Measurements from ENCODE around the gene C10orf71.

The C10orf71 gene

DNA sequence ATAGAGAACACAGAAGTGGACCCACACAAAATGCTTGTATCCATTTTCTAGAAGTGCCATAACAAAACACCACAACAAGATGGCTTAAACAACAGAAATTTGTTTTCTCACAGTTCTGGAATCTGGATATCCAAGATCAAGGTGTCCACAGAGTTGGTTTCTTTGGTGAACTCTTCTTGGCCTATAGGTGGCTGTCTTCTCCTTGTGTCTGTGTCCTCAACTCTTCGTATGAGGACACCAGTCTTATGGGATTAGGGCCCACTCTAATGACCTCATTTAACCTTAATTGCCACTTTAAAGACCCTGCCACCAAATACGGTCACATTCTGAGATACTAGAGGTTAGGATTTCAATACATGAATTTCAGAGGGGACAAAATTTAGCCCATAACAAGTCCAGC lies 30.8 kb upstream of the C10orf71 start:
- TF ChIP-seq ZNF8 (CRISPR knock-in tag; IDR thresholded peaks at IDR 0.05) (no peak), PPARA (CRISPR knock-in tag; IDR thresholded peaks at IDR 0.05; ENCODE audit: borderline replicate concordance) (no peak)
- TF ChIP-seq, protein P1, sequence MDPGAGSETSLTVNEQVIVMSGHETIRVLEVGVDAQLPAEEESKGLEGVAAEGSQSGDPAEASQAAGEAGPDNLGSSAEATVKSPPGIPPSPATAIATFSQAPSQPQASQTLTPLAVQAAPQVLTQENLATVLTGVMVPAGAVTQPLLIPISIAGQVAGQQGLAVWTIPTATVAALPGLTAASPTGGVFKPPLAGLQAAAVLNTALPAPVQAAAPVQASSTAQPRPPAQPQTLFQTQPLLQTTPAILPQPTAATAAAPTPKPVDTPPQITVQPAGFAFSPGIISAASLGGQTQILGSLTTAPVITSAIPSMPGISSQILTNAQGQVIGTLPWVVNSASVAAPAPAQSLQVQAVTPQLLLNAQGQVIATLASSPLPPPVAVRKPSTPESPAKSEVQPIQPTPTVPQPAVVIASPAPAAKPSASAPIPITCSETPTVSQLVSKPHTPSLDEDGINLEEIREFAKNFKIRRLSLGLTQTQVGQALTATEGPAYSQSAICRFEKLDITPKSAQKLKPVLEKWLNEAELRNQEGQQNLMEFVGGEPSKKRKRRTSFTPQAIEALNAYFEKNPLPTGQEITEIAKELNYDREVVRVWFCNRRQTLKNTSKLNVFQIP (CRISPR knock-in tag; IDR thresholded peaks at IDR 0.05; ENCODE audit: borderline replicate concordance, low read depth): no peak
- TF ChIP-seq, protein P2, sequence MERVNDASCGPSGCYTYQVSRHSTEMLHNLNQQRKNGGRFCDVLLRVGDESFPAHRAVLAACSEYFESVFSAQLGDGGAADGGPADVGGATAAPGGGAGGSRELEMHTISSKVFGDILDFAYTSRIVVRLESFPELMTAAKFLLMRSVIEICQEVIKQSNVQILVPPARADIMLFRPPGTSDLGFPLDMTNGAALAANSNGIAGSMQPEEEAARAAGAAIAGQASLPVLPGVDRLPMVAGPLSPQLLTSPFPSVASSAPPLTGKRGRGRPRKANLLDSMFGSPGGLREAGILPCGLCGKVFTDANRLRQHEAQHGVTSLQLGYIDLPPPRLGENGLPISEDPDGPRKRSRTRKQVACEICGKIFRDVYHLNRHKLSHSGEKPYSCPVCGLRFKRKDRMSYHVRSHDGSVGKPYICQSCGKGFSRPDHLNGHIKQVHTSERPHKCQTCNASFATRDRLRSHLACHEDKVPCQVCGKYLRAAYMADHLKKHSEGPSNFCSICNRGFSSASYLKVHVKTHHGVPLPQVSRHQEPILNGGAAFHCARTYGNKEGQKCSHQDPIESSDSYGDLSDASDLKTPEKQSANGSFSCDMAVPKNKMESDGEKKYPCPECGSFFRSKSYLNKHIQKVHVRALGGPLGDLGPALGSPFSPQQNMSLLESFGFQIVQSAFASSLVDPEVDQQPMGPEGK (CRISPR knock-in tag; IDR thresholded peaks at IDR 0.05; ENCODE audit: borderline replicate concordance): no peak
- no peak for ATAC-seq

DNA sequence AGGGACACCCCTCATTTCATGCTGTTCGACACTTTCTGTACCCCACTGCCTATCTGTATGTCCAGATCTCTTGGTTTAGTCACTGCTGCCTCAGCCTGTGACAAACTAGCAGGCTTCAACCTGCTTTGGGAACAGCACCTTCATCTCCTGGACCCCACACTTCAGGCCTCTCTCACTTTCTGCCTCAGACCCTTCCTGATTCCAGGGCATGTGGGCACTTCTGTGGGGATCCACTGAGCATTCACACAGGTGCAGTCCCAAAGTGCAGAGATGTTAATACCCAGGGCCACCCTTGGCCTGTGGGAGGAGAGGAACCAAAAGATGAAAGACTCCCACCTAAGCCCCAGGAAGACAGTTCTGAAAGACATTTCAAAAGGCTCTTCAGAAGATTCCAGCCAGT lies 29.4 kb upstream of the C10orf71 start:
- ATAC-seq: no peak
- TF ChIP-seq GLIS3 (CRISPR knock-in tag; IDR thresholded peaks at IDR 0.05) (no peak), ARNTL (CRISPR knock-in tag; IDR thresholded peaks at IDR 0.05; ENCODE audit: borderline replicate concordance, low read depth) (no peak), TCF4 (CRISPR knock-in tag; IDR thresholded peaks at IDR 0.05; ENCODE audit: borderline replicate concordance) (no peak), PPARA (CRISPR knock-in tag; IDR thresholded peaks at IDR 0.05; ENCODE audit: borderline replicate concordance) (no peak), OSR1 (CRISPR knock-in tag; IDR thresholded peaks at IDR 0.05) (no peak), SNAI2 (CRISPR knock-in tag; IDR thresholded peaks at IDR 0.05) (no peak), TOX (CRISPR knock-in tag; IDR thresholded peaks at IDR 0.05; ENCODE audit: borderline replicate concordance) (no peak), CSDC2 (CRISPR knock-in tag; IDR thresholded peaks at IDR 0.05) (no peak)
- TF ChIP-seq, protein P3, sequence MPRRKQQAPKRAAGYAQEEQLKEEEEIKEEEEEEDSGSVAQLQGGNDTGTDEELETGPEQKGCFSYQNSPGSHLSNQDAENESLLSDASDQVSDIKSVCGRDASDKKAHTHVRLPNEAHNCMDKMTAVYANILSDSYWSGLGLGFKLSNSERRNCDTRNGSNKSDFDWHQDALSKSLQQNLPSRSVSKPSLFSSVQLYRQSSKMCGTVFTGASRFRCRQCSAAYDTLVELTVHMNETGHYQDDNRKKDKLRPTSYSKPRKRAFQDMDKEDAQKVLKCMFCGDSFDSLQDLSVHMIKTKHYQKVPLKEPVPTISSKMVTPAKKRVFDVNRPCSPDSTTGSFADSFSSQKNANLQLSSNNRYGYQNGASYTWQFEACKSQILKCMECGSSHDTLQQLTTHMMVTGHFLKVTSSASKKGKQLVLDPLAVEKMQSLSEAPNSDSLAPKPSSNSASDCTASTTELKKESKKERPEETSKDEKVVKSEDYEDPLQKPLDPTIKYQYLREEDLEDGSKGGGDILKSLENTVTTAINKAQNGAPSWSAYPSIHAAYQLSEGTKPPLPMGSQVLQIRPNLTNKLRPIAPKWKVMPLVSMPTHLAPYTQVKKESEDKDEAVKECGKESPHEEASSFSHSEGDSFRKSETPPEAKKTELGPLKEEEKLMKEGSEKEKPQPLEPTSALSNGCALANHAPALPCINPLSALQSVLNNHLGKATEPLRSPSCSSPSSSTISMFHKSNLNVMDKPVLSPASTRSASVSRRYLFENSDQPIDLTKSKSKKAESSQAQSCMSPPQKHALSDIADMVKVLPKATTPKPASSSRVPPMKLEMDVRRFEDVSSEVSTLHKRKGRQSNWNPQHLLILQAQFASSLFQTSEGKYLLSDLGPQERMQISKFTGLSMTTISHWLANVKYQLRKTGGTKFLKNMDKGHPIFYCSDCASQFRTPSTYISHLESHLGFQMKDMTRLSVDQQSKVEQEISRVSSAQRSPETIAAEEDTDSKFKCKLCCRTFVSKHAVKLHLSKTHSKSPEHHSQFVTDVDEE (CRISPR knock-in tag; IDR thresholded peaks at IDR 0.05): no peak
- TF ChIP-seq, protein P4, sequence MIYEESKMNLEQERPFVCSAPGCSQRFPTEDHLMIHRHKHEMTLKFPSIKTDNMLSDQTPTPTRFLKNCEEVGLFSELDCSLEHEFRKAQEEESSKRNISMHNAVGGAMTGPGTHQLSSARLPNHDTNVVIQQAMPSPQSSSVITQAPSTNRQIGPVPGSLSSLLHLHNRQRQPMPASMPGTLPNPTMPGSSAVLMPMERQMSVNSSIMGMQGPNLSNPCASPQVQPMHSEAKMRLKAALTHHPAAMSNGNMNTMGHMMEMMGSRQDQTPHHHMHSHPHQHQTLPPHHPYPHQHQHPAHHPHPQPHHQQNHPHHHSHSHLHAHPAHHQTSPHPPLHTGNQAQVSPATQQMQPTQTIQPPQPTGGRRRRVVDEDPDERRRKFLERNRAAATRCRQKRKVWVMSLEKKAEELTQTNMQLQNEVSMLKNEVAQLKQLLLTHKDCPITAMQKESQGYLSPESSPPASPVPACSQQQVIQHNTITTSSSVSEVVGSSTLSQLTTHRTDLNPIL (CRISPR knock-in tag; IDR thresholded peaks at IDR 0.05; ENCODE audit: low read depth): no peak
- TF ChIP-seq, protein P5, sequence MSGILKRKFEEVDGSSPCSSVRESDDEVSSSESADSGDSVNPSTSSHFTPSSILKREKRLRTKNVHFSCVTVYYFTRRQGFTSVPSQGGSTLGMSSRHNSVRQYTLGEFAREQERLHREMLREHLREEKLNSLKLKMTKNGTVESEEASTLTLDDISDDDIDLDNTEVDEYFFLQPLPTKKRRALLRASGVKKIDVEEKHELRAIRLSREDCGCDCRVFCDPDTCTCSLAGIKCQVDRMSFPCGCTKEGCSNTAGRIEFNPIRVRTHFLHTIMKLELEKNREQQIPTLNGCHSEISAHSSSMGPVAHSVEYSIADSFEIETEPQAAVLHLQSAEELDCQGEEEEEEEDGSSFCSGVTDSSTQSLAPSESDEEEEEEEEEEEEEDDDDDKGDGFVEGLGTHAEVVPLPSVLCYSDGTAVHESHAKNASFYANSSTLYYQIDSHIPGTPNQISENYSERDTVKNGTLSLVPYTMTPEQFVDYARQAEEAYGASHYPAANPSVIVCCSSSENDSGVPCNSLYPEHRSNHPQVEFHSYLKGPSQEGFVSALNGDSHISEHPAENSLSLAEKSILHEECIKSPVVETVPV (CRISPR knock-in tag; IDR thresholded peaks at IDR 0.05): no peak

DNA sequence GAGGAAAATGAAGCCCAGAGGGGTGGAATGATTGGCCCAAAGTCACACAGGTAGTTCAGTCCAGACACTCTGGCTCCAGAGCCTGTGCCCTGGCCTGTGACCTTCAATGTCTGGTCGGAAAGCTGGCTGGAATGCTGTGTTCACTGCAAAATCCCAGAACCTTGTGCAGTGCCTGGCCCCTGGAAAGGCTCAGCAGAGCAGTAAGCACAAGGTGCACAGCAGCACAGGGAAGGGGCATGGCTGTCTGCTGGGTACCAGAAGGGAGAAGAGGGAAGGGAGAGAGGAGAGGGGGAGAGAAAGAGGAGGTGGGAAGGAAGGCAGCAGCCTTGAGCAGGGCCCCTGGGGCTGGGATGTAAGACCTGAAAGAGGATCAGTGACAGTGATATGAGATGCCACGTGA lies 28.4 kb upstream of the C10orf71 start:
- no peak for ATAC-seq
- no peak for TF ChIP-seq ESRRG (CRISPR knock-in tag; IDR thresholded peaks at IDR 0.05)
- no peak for TF ChIP-seq ZNF8 (CRISPR knock-in tag; IDR thresholded peaks at IDR 0.05)

DNA sequence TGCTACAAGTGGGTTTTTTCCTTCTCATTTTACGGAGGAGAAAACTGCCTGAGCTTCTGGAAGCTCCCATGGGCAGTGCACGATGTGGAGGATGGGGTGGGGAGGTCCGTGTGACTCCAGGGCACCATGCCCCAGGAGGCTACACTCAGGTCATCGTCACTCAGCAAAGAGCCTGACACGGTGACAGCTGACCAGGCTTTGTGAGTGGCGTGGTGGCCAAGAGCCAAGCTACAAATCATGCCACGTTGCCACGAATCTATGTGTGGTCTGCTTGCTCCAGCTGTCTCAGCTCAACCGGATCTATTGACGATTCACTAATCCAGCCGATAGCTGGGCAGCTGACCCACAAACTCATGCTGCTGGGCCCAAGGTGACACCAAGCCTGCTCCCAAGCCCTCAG lies 27.6 kb upstream of the C10orf71 start:
- ATAC-seq: no peak
- TF ChIP-seq, protein P1 (CRISPR knock-in tag; IDR thresholded peaks at IDR 0.05; ENCODE audit: borderline replicate concordance, low read depth): no peak
- TF ChIP-seq TCF4 (CRISPR knock-in tag; IDR thresholded peaks at IDR 0.05; ENCODE audit: borderline replicate concordance) (no peak), PPARA (CRISPR knock-in tag; IDR thresholded peaks at IDR 0.05; ENCODE audit: borderline replicate concordance) (no peak), GLIS3 (CRISPR knock-in tag; IDR thresholded peaks at IDR 0.05) (no peak), ZFP3 (CRISPR knock-in tag; IDR thresholded peaks at IDR 0.05) (no peak), ESRRG (CRISPR knock-in tag; IDR thresholded peaks at IDR 0.05) (no peak), BACH2 (CRISPR knock-in tag; IDR thresholded peaks at IDR 0.05; ENCODE audit: borderline replicate concordance) (no peak), ARNTL (CRISPR knock-in tag; IDR thresholded peaks at IDR 0.05; ENCODE audit: borderline replicate concordance, low read depth) (no peak)
- TF ChIP-seq, protein P5 (CRISPR knock-in tag; IDR thresholded peaks at IDR 0.05): no peak
- TF ChIP-seq, protein P3 (CRISPR knock-in tag; IDR thresholded peaks at IDR 0.05): no peak
- TF ChIP-seq, protein P4 (CRISPR knock-in tag; IDR thresholded peaks at IDR 0.05; ENCODE audit: low read depth): no peak

Data from SK-N-SH treated with all-trans-retinoic acid at 6 μM for 48 hours (cell line).